GM19351 (cell line): Measurements from ENCODE around the gene STK17A.
"Not testable (repeated sequence)": the region's sequence is repeated elsewhere in the genome, so short reads cannot be mapped to it uniquely, and the experiment has no call there.

Experiments
- ATAC-seq: cut with Tn5 transposase; IDR thresholded peaks from one replicate; pipeline ENCODE4 v1.9.1; 2021; ENCODE audit warnings: mild to moderate bottlenecking, moderate library complexity; ENCODE audit not compliant: unreplicated experiment

The STK17A gene

DNA sequence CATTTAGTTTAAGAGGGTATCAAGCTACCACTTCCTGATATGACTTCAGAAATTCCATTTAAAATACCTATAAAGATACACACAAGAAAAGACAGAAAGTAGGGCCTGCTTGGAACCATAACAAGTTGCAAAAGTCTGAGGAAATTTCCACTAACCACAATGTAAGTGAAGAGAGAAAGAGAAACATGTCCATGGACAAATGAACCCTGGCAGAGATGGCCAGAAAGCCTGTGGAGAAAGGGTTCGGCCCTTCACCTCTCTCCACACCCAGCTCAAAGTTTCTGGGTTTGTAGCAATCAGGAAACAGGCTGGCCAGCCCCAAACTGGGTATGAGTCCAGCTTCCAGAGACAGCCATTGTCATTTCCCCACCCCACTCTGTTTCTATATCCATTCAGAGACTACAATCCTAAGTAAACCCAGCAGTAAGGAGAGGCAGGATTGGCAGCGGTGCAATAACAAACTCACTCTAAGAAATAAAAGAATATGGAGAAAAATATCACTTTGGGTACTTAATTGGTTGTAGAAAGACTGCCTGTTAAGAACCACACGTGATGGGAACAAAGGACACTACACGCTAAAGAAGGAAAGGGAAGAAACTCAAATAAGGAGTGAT is 71.1 kb downstream of the STK17A start:
- no peak for ATAC-seq

DNA sequence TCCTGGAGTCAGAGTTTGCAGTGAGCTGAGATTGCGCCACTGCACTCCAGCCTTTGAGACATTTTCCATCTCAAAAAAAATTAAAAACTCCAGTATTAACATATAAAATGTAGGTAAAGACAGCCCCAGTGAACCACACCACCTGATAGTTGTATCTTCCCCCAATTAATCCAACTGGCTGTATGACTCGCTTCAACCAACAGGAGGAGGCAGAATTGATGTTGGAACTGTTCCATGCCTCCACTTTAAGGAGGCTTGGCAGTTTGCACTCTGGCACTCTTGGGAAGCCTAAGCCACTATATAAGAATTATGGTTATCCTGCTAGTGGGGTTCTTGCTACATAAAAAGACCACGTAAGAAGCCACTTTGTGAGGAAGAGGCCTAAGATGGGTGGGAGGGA is 72.7 kb downstream of the STK17A start:
- ATAC-seq, result no peak

DNA sequence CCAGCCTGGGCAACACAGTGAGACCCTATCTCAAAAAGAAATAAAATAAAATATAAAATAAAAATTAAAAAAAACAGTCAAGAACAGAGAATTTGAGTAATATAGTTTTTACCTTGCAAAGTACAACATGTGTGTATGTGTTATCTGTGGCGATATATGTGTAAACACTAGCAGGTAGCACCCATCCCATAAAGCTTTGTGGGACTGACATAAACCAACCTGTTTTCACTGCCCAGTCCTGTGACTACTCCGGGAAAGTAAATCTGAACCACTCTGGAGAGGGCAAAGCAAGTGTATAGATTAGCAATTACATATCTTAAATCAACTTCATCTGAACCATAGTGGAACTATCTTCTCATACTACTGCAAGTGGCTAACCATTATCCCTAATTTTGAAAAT is 74.1 kb downstream of the STK17A start:
- ATAC-seq, result no peak

DNA sequence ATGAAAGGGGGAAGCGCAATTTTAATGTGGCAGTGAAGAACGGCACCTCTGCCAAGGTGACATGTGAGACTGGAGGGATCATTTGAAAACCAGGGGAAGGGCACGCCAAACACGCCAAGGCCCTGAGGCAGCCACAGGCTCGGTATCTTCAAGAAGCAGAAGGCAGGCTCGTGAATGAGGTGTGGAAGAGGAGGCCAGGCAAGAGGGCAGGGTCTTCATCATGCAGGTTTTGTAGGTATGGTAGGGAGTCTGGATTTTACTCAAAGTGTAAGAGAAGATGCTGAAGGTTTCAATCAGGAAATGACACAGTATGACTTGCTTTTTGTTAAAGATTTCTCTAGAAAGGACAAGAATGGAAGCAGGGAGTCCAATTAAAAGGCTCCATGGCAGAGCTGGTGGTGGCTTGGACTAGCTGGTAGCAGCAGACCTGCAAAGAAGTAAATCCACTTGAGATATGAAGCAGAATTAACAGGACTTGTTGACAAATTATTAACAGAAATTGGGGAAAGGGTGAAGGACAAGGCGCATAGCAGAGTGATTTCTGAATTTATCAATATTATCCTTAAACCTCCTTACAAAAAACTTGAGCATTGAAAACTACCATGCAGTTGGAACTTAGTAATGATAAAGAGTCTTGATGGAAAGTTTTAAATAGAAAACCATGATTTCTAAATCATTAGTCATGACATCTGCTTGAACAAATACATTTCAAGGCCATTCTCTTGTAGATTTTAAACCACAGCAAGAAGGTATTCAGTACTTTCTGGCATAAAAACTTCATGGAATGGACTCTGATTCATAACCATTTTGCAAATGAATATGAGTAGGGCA is 76.0 kb downstream of the STK17A start:
- ATAC-seq, result peak; percentile 79

DNA sequence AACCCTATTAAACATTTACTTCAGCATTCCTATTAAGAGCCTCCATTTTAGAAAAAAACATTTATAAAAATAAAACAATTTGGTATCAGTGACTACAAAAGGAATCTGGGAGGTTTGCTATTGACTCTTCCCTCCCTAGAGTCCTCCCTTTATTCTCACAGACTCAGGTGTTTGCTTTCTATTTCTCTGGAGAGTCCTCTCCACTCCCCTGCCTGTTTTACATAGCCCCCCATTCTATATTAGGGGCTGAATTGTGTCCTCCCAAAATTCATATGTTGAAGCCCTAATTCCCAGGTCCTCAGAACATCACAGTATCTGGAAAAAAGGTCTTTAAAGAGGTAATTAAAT is 76.6 kb downstream of the STK17A start:
- no peak for ATAC-seq

DNA sequence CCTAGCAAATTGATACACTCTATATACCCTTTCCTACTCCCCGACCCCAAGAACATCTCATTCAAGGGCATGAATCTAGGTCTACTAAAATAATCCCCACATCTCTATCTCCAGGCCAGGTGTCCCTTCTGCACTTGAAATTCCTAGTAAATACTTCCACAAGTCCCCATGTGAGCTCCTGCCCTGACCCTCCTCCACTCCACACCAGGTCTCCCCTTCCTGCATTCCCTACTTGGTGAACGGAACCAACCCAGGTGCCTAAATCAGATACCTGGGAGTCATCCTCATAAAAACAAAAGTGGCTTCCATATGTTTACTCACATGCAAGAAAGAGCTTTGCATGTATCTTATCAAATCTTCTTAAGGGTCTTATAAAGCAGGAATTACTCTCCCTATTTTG is 77.2 kb downstream of the STK17A start:
- ATAC-seq, result no peak

DNA sequence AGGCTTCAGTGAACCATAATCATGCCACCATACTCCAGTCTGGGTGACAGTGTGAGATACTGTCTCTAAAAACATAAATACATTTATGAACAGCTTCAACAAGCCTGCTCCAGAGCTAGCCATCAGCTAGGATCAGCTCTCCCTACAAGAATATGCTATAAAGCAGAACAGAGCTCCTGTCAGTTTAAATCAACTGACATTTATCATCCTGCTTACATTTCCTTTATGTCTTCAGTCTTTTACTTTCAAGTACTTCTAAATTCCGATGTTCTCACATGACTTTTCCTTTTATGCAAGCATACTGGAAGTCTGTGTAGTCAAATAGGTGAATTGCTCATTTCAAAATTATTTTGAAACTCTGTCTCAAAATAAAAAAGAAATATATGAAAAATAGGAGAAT is 81.8 kb downstream of the STK17A start:
- no peak for ATAC-seq

DNA sequence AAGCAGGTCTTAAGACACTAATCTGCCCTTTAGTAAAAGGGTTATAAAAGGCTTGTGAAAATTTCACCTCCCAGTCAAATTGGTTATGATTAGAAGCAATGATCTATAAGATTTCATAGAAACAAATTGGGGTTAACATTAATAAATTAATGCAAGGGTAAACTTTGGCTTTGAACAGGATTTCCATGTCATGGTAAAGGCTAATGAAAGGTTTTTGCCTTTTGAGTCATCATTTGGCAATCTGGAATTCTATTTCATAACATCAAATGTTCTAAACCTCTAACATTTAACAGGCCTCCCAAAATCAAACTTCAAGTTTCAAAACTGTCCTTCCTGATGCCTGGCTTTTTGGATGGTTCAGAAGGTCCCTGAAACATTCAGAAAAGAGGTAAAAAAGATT is 84.0 kb downstream of the STK17A start:
- ATAC-seq, result no peak

DNA sequence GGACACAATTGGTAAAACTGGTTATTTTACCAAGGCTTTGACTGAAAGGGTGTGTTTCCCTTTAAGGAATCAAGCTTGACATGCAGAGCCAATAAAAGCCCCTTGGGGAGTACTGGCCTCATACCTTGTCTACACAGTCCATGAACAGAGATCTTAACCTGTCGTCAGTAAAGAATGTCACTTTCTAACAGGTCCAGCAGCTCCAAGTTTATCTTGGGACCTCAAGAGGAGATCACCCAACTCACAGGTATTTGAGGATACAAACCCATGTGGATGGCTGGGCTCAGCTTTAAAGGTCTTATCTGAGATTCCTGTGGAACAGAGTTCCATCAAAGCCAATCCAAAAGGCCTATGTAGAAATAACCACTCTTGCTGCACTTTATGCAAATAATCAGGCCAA is 85.1 kb downstream of the STK17A start:
- ATAC-seq, result no peak

DNA sequence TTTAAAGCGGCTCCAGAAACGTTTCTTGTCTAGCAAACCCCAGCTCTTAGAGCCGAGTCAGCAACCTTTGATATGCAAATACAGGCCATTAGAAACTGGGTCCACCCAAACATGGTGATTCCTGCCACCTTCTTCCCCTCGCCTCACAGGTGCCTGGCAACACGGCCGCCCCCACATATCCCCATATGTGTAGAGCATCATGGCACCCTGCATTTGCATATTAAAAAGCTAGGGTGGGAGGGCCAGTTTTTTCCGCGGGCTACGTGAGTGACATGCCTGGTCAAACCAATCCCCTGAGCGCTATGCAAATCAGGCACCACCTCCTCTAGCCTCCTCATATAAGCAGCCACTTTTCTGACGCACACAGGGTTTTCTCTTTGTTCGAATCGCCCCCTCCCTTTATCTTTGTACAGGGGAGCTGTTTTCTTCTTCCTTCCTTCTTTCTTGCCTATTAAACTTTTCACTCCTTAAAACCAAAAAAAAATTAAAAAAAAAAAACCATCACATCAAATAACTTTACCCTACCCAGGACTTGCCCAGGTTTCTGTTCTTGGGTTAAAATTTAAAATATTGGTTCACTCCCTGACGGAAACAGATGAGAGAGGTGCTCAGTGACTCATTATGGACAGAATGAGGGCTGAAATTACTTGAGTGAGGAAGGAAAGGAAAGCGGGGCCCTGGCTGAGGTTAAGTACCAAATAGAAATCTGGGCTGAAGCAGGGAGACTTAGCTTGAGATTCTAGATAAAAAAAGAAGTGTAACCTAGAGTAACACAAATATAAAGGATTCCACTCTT is 86.6 kb downstream of the STK17A start:
- ATAC-seq, result no peak

DNA sequence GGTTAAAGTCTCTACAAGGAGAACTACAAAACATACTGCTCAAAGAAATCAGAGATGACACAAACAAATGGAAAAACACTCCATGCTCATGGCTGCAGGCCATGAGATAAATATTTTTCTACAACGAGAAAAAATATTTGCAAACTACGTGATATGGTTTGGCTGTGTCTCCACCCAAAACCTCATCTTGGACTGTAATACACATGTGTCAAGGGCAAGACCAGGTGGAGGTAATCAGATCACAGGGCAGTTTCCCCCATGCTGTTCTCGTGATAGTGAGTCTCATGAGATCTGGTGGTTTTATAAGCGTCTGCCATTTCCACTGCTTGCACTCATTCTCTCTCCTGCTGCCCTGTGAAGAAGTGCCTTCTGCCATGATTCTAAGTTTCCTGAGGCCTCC is 88.6 kb downstream of the STK17A start:
- ATAC-seq, result no peak

DNA sequence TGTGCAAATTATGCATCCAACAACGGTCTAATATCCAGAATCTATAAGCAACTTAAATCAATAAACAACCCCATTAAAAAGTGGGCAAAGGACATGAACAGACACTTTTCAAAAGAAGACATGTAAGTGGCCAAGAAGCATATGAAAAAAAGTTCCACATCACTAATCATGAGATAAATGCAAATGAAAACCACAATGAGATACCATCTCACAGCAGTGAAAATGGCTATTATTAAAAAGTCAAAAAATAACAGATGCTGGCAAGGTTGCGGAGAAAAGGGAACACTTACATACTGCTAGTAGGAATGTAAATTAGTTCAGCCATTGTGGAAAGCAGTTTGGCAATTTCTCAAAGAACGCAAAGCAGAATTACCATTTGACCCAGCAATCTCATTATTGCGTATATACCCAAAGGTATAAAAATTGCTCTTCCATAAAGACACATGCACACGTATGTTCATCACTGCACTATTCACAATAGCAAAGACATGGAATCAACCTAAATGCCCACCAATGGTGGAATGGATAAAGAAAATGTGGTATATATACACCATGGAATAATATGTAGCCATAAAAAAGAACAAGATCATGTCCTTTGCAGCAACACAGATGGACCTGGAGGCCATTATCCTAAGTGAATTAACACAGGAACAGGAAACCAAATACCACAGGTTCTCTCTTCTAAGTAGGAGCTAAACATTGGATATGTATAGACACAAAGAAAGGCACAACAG is 90.5 kb downstream of the STK17A start:
- not testable (repeated sequence) for ATAC-seq

DNA sequence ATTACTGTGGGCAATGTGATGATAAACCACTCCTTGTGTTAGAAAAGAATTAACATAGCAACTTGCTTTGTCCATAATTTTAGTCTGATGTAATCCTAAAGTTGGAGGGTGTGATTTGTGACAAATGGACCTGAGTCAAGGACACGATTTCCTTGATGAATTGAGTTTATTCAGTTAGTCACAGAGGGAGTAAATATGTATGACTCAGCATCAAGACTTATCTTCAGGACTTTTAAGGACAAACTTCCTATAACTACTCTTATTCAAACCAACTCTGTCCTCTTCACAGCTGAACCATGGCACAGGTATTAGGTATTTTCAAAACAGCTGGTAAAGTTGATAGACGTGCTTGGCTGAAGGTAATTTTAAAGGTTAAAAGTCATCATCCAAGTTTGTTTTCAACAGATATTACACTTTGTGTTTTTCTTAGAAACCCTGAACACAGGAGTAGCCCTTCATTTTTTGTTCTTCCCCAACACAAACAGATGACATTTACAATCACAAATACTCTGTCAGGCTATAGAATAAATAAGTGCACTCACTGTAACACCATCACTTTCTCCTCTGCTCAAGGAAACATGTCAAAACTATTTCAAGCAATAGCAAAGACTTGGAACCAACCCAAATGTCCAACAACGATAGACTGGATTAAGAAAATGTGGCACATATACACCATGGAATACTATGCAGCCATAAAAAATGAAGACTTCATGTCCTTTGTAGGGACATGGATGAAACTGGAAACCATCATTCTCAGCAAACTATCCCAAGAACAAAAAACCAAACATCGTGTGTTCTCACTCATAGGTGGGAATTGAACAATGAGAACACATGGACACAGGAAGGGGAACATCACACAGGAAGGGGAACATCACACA is 91.9 kb downstream of the STK17A start:
- ATAC-seq, result no peak
